ENCODE measurements around the gene OR4D2.
A peak's percentile ranks its signal among the peaks of the same experiment; 100 is the strongest.

OR4D2 gene

GRCh38 chr17:58217766-58218165, 51.0 kb downstream of the OR4D2 start:
- no peak for DNase-seq

GRCh38 chr17:58219007-58219788, 52.4 kb downstream of the OR4D2 start, which contains the start of gene MKS1:
MKS1 (minus strand) TSS chr17:58219255; CDS start chr17:58219230, 25 bp downstream.
- peak; percentile 94 for DNase-seq

GRCh38 chr17:58219789-58220183, 53.0 kb downstream of the OR4D2 start:
- DNase-seq: no peak

Data from activated gamma-delta T cell (primary cell).